OCI-LY3 (cell line): ENCODE data around the gene PARD3.

Experiments used
- H2AFZ ChIP-seq: fragments of 200-600, 300-600 bp; shearing (Covaris generic); 2 replicates; pipeline ENCODE4 v1.6.0; 2014; ENCODE audit warnings: antibody characterized with exemption, low read depth, low read length
- H3K27ac ChIP-seq: fragments of 200-600, 300-600 bp; sonication (generic); 2 replicates; pipeline ENCODE4 v1.5.1; 2014; ENCODE audit warnings: mild to moderate bottlenecking, low read length, moderate library complexity, mixed read lengths
- H3K27me3 ChIP-seq: fragments of 200-600, 300-600 bp; sonication (generic); 2 replicates; pipeline ENCODE4 v1.6.1; 2014; ENCODE audit warnings: low read depth, low read length, mixed read lengths
- H3K36me3 ChIP-seq: fragments of 200-600, 300-600 bp; sonication (generic); replicated peaks from 2 replicates; pipeline ENCODE3; 2014; ENCODE audit warnings: low read depth, low read length, mixed read lengths
- H3K4me1 ChIP-seq: fragments of 300-600, 200-600 bp; sonication (generic); 2 replicates; pipeline ENCODE4 v1.6.1; 2014; ENCODE audit warnings: low read length, mixed read lengths
- H3K4me2 ChIP-seq: fragments of 200-600, 300-600 bp; sonication (generic); 2 replicates; pipeline ENCODE4 v1.6.1; 2014; ENCODE audit warnings: low read length, mixed read lengths
- H3K4me3 ChIP-seq: fragments of 300-600, 200-600 bp; sonication (generic); 2 replicates; pipeline ENCODE4 v1.5.1; 2014; ENCODE audit warnings: antibody characterized with exemption, mild to moderate bottlenecking, low read length, moderate library complexity
- H3K79me2 ChIP-seq: fragments of 300-600, 200-600 bp; shearing (Covaris generic); 2 replicates; pipeline ENCODE4 v1.6.1; 2014; ENCODE audit warnings: mild to moderate bottlenecking, low read length, mixed read lengths
- H3K9ac ChIP-seq: fragments of 300-600, 200-600 bp; shearing (Covaris generic); 2 replicates; pipeline ENCODE4 v1.6.0; 2014; ENCODE audit warnings: mild to moderate bottlenecking, low read length, moderate library complexity
- H3K9me3 ChIP-seq: fragments of 200-600, 300-600 bp; shearing (Covaris generic); 2 replicates; pipeline ENCODE4 v1.6.1; 2014; ENCODE audit warnings: low read length, mixed read lengths; ENCODE audit not compliant: insufficient read depth
- H4K20me1 ChIP-seq: fragments of 200-600, 300-600 bp; sonication (generic); 2 replicates; pipeline ENCODE4 v1.6.1; 2016; ENCODE audit warnings: low read length, mixed read lengths; ENCODE audit not compliant: insufficient read depth
- EZH2phosphoT487 ChIP-seq: fragments of 200-600 bp; shearing (Covaris generic); IDR thresholded peaks from 2 replicates; pipeline ENCODE4 v1.6.1; 2018; ENCODE audit warnings: antibody characterized with exemption, mixed run types, low read depth
- TF ChIP-seq, protein P1 (sequence below): fragments of 200-600, 300-600 bp; sonication (generic); IDR thresholded peaks from 2 replicates; pipeline ENCODE4 v1.5.1; 2014; ENCODE audit warnings: antibody characterized with exemption, low read length, low read depth

Gene PARD3

GRCh38 chr10:34498821-34499220 lies 316.3 kb downstream of the PARD3 start:
- no peaks in the 10 kb centered on the region for H3K4me1 ChIP-seq
- H3K36me3 ChIP-seq: no peaks in the 10 kb centered on the region
- H3K4me2 ChIP-seq: no peak overlapping the region
- no peak overlapping the region for H2AFZ ChIP-seq
- H4K20me1 ChIP-seq: no peaks in the 10 kb centered on the region
- H3K27me3 ChIP-seq: no peaks in the 10 kb centered on the region
- H3K27ac ChIP-seq: no peak overlapping the region
- H3K4me3 ChIP-seq: no peak overlapping the region
- H3K9ac ChIP-seq: no peak overlapping the region
- TF ChIP-seq, protein P1, sequence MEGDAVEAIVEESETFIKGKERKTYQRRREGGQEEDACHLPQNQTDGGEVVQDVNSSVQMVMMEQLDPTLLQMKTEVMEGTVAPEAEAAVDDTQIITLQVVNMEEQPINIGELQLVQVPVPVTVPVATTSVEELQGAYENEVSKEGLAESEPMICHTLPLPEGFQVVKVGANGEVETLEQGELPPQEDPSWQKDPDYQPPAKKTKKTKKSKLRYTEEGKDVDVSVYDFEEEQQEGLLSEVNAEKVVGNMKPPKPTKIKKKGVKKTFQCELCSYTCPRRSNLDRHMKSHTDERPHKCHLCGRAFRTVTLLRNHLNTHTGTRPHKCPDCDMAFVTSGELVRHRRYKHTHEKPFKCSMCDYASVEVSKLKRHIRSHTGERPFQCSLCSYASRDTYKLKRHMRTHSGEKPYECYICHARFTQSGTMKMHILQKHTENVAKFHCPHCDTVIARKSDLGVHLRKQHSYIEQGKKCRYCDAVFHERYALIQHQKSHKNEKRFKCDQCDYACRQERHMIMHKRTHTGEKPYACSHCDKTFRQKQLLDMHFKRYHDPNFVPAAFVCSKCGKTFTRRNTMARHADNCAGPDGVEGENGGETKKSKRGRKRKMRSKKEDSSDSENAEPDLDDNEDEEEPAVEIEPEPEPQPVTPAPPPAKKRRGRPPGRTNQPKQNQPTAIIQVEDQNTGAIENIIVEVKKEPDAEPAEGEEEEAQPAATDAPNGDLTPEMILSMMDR: no peak
- TF ChIP-seq EZH2phosphoT487: no peak
- no peaks in the 10 kb centered on the region for H3K79me2 ChIP-seq
- H3K9me3 ChIP-seq: no peaks in the 10 kb centered on the region

- TF ChIP-seq, protein P1: no peak
- no peak for TF ChIP-seq EZH2phosphoT487
- Histone ChIP-seq H3K4me3 (no peak overlapping the region), H3K27me3 (no peaks in the 10 kb centered on the region), H3K9ac (no peak overlapping the region), H3K9me3 (no peaks in the 10 kb centered on the region), H3K27ac (no peak overlapping the region), H4K20me1 (no peaks in the 10 kb centered on the region), H3K36me3 (no peaks in the 10 kb centered on the region), H3K4me2 (no peak overlapping the region), H3K4me1 (no peaks in the 10 kb centered on the region), H3K79me2 (no peaks in the 10 kb centered on the region), H2AFZ (no peak overlapping the region)
Measured at GRCh38 chr10:34495938-34496337, 319.2 kb downstream of the PARD3 start.

GRCh38 chr10:34494012-34494411 lies 321.1 kb downstream of the PARD3 start:
- no peaks in the 10 kb centered on the region for H3K9me3 ChIP-seq
- no peaks in the 10 kb centered on the region for H4K20me1 ChIP-seq
- no peaks in the 10 kb centered on the region for H3K4me1 ChIP-seq
- H3K27me3 ChIP-seq: no peaks in the 10 kb centered on the region
- no peak overlapping the region for H3K27ac ChIP-seq
- H3K79me2 ChIP-seq: no peaks in the 10 kb centered on the region
- no peak overlapping the region for H2AFZ ChIP-seq
- H3K4me2 ChIP-seq: no peak overlapping the region
- no peaks in the 10 kb centered on the region for H3K36me3 ChIP-seq
- no peak overlapping the region for H3K9ac ChIP-seq
- no peak for TF ChIP-seq EZH2phosphoT487
- TF ChIP-seq, protein P1: no peak
- no peak overlapping the region for H3K4me3 ChIP-seq

GRCh38 chr10:34492081-34492480 lies 323.0 kb downstream of the PARD3 start:
- Histone ChIP-seq H3K9ac (no peak overlapping the region), H3K4me1 (no peaks in the 10 kb centered on the region), H4K20me1 (no peaks in the 10 kb centered on the region), H3K27ac (no peak overlapping the region), H3K4me3 (no peak overlapping the region), H3K27me3 (no peaks in the 10 kb centered on the region), H3K36me3 (no peaks in the 10 kb centered on the region), H3K9me3 (no peaks in the 10 kb centered on the region), H3K4me2 (no peak overlapping the region), H2AFZ (no peak overlapping the region), H3K79me2 (no peaks in the 10 kb centered on the region)
- TF ChIP-seq, protein P1: no peak
- TF ChIP-seq EZH2phosphoT487: no peak
